DOHH2 (cell line): ENCODE data around the gene ZNF45.
A peak's percentile ranks its signal among the peaks of the same experiment; 100 is the strongest.

Experiments
- H3F3A ChIP-seq: fragments of 200-600 bp; sonication (generic), shearing (Covaris generic); 2 replicates; pipeline ENCODE4 v1.6.0; 2016; ENCODE audit warnings: antibody characterized with exemption, mild to moderate bottlenecking; ENCODE audit not compliant: control insufficient read depth, insufficient read depth
- H3K27ac ChIP-seq: fragments of 200-600 bp; sonication (generic); 2 replicates; pipeline ENCODE4 v1.5.1; 2014; ENCODE audit warnings: low read depth, mild to moderate bottlenecking, low read length, moderate library complexity
- H3K27me3 ChIP-seq: fragments of 200-600 bp; sonication (generic); 2 replicates; pipeline ENCODE4 v1.6.1; 2014; ENCODE audit warnings: mild to moderate bottlenecking, low read length, mixed read lengths; ENCODE audit not compliant: control insufficient read depth
- H3K36me3 ChIP-seq: fragments of 200-600 bp; sonication (generic); 2 replicates; pipeline ENCODE4 v1.6.1; 2014; ENCODE audit warnings: mild to moderate bottlenecking, low read length, moderate library complexity, mixed read lengths; ENCODE audit not compliant: control insufficient read depth
- H3K4me1 ChIP-seq: fragments of 200-600 bp; sonication (generic); 2 replicates; pipeline ENCODE4 v1.6.1; 2014; ENCODE audit warnings: mild to moderate bottlenecking, low read length, mixed read lengths; ENCODE audit not compliant: control insufficient read depth
- H3K4me2 ChIP-seq: fragments of 200-600 bp; sonication (generic); 2 replicates; pipeline ENCODE4 v1.6.0; 2014; ENCODE audit warnings: mild to moderate bottlenecking, low read length, moderate library complexity
- H3K4me3 ChIP-seq: fragments of 200-600 bp; sonication (generic); 2 replicates; pipeline ENCODE4 v1.5.1; 2014; ENCODE audit warnings: mild to moderate bottlenecking, low read length, mixed read lengths
- H3K79me2 ChIP-seq: fragments of 200-600 bp; sonication (generic); 2 replicates; pipeline ENCODE4 v1.6.1; 2014; ENCODE audit warnings: mild to moderate bottlenecking, low read length, mixed read lengths; ENCODE audit not compliant: control insufficient read depth
- H3K9me2 ChIP-seq: fragments of 200-600 bp; sonication (generic); replicated peaks from 2 replicates; pipeline ENCODE4 v1.6.1; 2014; ENCODE audit warnings: mild to moderate bottlenecking, low read length, mixed read lengths; ENCODE audit not compliant: control insufficient read depth
- H3K9me3 ChIP-seq: fragments of 200-600 bp; sonication (generic); 2 replicates; pipeline ENCODE4 v1.6.1; 2014; ENCODE audit warnings: antibody characterized with exemption, low read length, mixed read lengths; ENCODE audit not compliant: control insufficient read depth, insufficient read depth
- H4K20me1 ChIP-seq: fragments of 200-600 bp; sonication (generic); 2 replicates; pipeline ENCODE4 v1.6.0; 2014; ENCODE audit warnings: low read depth, mild to moderate bottlenecking, antibody characterized with exemption, low read length, moderate library complexity; ENCODE audit not compliant: control insufficient read depth, insufficient read depth
- EZH2phosphoT487 ChIP-seq: fragments of 200-600 bp; sonication (generic); IDR thresholded peaks from 2 replicates; pipeline ENCODE4 v1.6.1; 2017; ENCODE audit warnings: borderline replicate concordance, mild to moderate bottlenecking, antibody characterized with exemption, low read length, moderate library complexity, mixed read lengths
- TF ChIP-seq, protein P1 (sequence below): fragments of 200-600 bp; sonication (generic); IDR thresholded peaks from one replicate; pipeline ENCODE4 v1.5.1; 2014; ENCODE audit warnings: antibody characterized with exemption, mild to moderate bottlenecking, low read depth, low read length; ENCODE audit not compliant: poor library complexity, severe bottlenecking

ZNF45 gene

DNA sequence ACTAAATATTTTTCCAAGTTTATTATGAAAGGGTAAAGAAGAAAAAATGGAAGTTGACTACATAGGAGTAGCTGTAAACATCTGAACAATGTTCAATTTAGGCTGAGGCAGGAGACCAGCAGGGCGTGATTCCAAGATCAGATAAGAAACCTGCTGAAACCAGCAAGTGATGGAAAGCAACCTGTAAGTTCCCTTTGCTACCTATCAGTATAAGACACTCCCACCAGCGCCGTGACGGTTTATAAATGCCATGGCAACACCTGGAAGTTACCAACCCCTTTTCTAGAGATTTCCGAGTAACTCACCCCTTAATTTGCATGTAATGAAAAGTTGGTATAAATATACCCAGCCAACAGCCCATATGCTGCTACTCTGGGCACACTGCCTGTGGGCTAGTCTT, 1.1 kb upstream of the ZNF45 start:
- no peak overlapping the region for H3K27ac ChIP-seq
- H3K27me3 ChIP-seq, result no peaks in the 10 kb centered on the region
- H3F3A ChIP-seq, result 0 out of 2 replicates have a peak, but pooled peaks cover 3% of the 10 kb centered on the region
- no peak overlapping the region for H3K4me2 ChIP-seq
- H3K9me3 ChIP-seq, result peaks cover 19% of the 10 kb centered on the region
- H3K4me3 ChIP-seq, result no peak overlapping the region
- H4K20me1 ChIP-seq, result no peaks in the 10 kb centered on the region
- TF ChIP-seq EZH2phosphoT487, result no peak
- TF ChIP-seq, protein P1, sequence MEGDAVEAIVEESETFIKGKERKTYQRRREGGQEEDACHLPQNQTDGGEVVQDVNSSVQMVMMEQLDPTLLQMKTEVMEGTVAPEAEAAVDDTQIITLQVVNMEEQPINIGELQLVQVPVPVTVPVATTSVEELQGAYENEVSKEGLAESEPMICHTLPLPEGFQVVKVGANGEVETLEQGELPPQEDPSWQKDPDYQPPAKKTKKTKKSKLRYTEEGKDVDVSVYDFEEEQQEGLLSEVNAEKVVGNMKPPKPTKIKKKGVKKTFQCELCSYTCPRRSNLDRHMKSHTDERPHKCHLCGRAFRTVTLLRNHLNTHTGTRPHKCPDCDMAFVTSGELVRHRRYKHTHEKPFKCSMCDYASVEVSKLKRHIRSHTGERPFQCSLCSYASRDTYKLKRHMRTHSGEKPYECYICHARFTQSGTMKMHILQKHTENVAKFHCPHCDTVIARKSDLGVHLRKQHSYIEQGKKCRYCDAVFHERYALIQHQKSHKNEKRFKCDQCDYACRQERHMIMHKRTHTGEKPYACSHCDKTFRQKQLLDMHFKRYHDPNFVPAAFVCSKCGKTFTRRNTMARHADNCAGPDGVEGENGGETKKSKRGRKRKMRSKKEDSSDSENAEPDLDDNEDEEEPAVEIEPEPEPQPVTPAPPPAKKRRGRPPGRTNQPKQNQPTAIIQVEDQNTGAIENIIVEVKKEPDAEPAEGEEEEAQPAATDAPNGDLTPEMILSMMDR, result no peak
- peaks cover 13% of the 10 kb centered on the region for H3K4me1 ChIP-seq
- H3K9me2 ChIP-seq, result no peaks in the 10 kb centered on the region
- H3K79me2 ChIP-seq, result no peaks in the 10 kb centered on the region
- peaks cover 11% of the 10 kb centered on the region; the same call in 1 of the 2 replicates for H3K36me3 ChIP-seq

DNA sequence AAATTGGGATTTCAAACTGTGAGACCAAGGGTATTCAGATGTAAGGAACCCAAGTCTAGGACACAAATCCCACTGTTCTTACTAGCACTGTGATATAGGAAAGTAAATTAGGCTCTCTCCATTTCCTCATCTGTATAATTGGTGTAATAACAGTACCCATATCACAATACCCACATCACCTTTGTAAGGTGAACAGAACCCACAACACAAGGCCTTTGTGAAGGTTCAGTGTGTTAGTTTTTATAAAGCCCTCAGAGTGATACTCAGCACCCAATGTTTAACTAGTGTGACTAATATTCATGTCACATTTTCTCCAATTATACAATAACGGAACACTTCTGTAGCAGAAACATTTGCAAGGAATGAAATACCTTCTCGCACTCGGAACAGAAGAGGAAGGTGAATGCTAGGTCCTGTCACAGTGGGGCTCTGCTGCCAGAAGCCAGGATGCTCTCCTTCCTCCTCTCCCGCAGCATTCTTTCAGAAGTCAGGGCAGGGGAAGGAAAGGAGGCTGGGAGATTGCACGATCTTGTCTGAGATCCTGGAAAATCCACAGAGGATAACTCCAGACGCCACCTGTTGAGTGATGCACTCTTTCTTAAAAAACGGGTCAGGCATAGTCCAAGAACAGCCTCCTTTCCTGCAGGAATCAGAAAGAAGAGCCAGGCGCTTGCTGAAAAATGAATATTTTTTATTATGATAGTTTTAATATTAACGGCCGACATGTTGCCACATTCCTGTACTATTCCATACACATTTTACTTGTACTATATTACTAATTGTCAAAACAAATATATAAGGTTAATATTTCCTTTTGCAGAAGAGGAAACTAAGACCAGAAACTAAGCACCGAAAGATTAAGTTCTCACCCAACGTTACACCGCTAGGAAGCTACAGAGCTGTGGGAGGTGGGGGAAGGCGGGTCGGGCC, 762 bp downstream of the ZNF45 start:
- Histone ChIP-seq H3K27me3 (no peaks in the 10 kb centered on the region), H3K4me2 (peak overlapping the region; percentile 86), H3F3A (0 out of 2 replicates have a peak, but pooled peaks cover 3% of the 10 kb centered on the region), H3K9me3 (peaks cover 18% of the 10 kb centered on the region), H3K79me2 (no peaks in the 10 kb centered on the region), H3K36me3 (peaks cover 27% of the 10 kb centered on the region), H3K4me1 (peaks cover 13% of the 10 kb centered on the region), H4K20me1 (no peaks in the 10 kb centered on the region), H3K9me2 (no peaks in the 10 kb centered on the region), H3K27ac (no peak overlapping the region), H3K4me3 (peak overlapping the region; percentile 91)
- no peak for TF ChIP-seq EZH2phosphoT487
- TF ChIP-seq, protein P1, result no peak

DNA sequence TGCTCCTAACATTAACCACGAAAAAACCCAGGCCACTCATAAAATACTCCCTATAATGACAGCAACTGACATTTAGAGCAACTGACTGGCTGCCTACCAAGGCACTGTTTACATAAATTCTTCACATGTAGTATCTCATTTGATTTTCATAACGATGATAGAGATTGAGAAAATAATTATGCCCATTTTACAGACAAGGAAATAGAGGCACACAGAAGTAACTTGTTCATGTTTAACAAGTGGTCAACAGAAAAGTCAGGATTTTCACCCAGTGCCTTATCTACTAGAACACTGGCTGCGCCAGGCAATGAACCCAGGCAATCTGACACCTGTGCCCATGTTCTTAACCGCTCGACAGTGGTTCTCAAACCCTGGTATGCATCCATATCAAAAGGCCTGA, 6.3 kb downstream of the ZNF45 start:
- TF ChIP-seq, protein P1, result no peak
- TF ChIP-seq EZH2phosphoT487, result no peak
- Histone ChIP-seq H3K27me3 (no peaks in the 10 kb centered on the region), H3K27ac (no peak overlapping the region), H3K4me2 (no peak overlapping the region), H3K9me3 (peaks cover 6% of the 10 kb centered on the region; the same call in 1 of the 2 replicates), H3K4me1 (no peaks in the 10 kb centered on the region; the same call in 1 of the 2 replicates), H3K79me2 (no peaks in the 10 kb centered on the region), H4K20me1 (no peaks in the 10 kb centered on the region), H3K9me2 (no peaks in the 10 kb centered on the region), H3K4me3 (no peak overlapping the region), H3K36me3 (peaks cover 51% of the 10 kb centered on the region), H3F3A (no peaks in the 10 kb centered on the region)
